Measurements from ENCODE around the gene RAB4A. TPM values are rescaled to one million over a fixed set of nuclear protein-coding genes. Genes with fewer than 3 reads are reported as not detected.

RAB4A gene
- total and polyA plus RNA-seq, 10 of the 15 experiments (the other 5 are each of a cell fraction or from before 2014, with no cell fraction given), result 4.0 to 35.8 (median 17.7) TPM

GRCh38 chr1:229275005-229275404, 4.1 kb downstream of the RAB4A start:
- ChIA-PET SMC1A (ENCODE audit: uncharacterized antibody, unreplicated experiment) (no interaction called here), CTCF (no interaction called here), POLR2A (no interaction called here), RAD21 (ENCODE audit: unreplicated experiment) (no interaction called here)
- H3K4me2 ChIP-seq (ENCODE audit: control insufficient read depth, insufficient read depth), result no peak overlapping the region
- FAIRE-seq (no peak), DNase-seq (ENCODE audit: low read depth, low spot score) (no peak), ATAC-seq (no peak)
- no peak overlapping the region for H3K9ac ChIP-seq (ENCODE audit: control insufficient read depth, insufficient read depth, low read length)
- peaks cover 21% of the 10 kb centered on the region for H3K79me2 ChIP-seq (ENCODE audit: control insufficient read depth, insufficient read depth, low read length)
- H3K9me3 ChIP-seq (replicated peaks; ENCODE audit: control insufficient read depth, insufficient read depth, low read length), result no peaks in the 10 kb centered on the region; the same call in 2 of the 3 replicates
- no peak overlapping the region for H3K4me3 ChIP-seq
- in situ Hi-C loops (cut with MboI), result no loop called here
- intact Hi-C loops (cut with micrococcal nuclease; ENCODE audit: unreplicated experiment), result no loop called here
- H3K27ac ChIP-seq (ENCODE audit: control insufficient read depth, insufficient read depth), result no peak overlapping the region
- no peaks in the 10 kb centered on the region for H3K27me3 ChIP-seq (replicated peaks in 1 of 2; ENCODE audit: control insufficient read depth in 2 of 2, insufficient read depth in 2 of 2, low read length in 1 of 2)
- H4K20me1 ChIP-seq (ENCODE audit: control insufficient read depth, insufficient read depth), result no peaks in the 10 kb centered on the region
- H3K36me3 ChIP-seq (ENCODE audit: control insufficient read depth in 2 of 2, insufficient read depth in 2 of 2, low read length in 1 of 2), result no peaks in the 10 kb centered on the region
- 100% methylated on average over 2 of the region's 2 CpGs for WGBS (ENCODE audit: insufficient coverage, insufficient replicate concordance, low lambda C conversion rate, missing lambda C conversion rate)
- TF ChIP-seq NFXL1 (IDR thresholded peaks at IDR 0.05; ENCODE audit: borderline replicate concordance) (no peak), SIX5 (IDR thresholded peaks at IDR 0.05; ENCODE audit: low read depth, low read length, severe bottlenecking) (no peak), USF1 (IDR thresholded peaks at IDR 0.05; ENCODE audit: borderline replicate concordance, extremely low read length, insufficient read depth, low read depth, low read length) (no peak), TCF7 (IDR thresholded peaks at IDR 0.05; ENCODE audit: borderline replicate concordance) (no peak), EED (IDR thresholded peaks at IDR 0.05; ENCODE audit: low read depth) (no peak), ATF3 (IDR thresholded peaks at IDR 0.05; ENCODE audit: borderline replicate concordance, extremely low read depth, low read depth, low read length) (no peak), TBL1XR1 (IDR thresholded peaks at IDR 0.05; ENCODE audit: low read depth, low read length) (no peak), ZBTB4 (CRISPR knock-in tag; IDR thresholded peaks at IDR 0.05) (no peak), SREBF1 (IDR thresholded peaks at IDR 0.05; ENCODE audit: low read length) (no peak), IRF4 (IDR thresholded peaks at IDR 0.05; ENCODE audit: low read depth, low read length) (no peak), MAX (IDR thresholded peaks at IDR 0.05; ENCODE audit: low read depth, low read length) (no peak)
- H2AFZ ChIP-seq (ENCODE audit: control insufficient read depth, low read depth, low read length), result no peak overlapping the region
- no TSS peak for BruUV-seq (replicated peaks)
- peaks cover 9% of the 10 kb centered on the region for H3K4me1 ChIP-seq (ENCODE audit: control insufficient read depth, insufficient read depth, low read length)
